K562 (cell line): ENCODE measurements around the gene TNFRSF6B. TPM values are rescaled to one million over a fixed set of nuclear protein-coding genes. Genes with fewer than 3 reads are reported as not detected.

Experiments
- BHLHE40 ChIP-seq: IDR thresholded peaks from 2 replicates; pipeline ENCODE4 v1.6.1; 2011; ENCODE audit warnings: low read length, improper control_type of control experiment
- CBX8 ChIP-seq: fragments of 200-600 bp; sonication (generic); IDR thresholded peaks from 2 replicates; pipeline ENCODE4 v1.6.1; 2012; ENCODE audit warnings: borderline replicate concordance, mixed run types, low read depth, mild to moderate bottlenecking, moderate library complexity, mixed read lengths, low read length, control low read depth, inconsistent platforms; ENCODE audit not compliant: poor library complexity, severe bottlenecking; ENCODE audit errors: extremely low read depth
- DACH1 ChIP-seq: fragments of 450-650 bp; IDR thresholded peaks from 2 replicates; pipeline ENCODE4 v1.6.1; 2018; ENCODE audit not compliant: partially characterized antibody
- MYC ChIP-seq, 2 experiments: fragments of 250-450 bp in 1 of 2; sonication (Bioruptor Pico) in 1 of 2; IDR thresholded peaks; 2 replicates each; pipeline versions ENCODE4 v1.5.1 to v1.6.1; 2012 to 2021; ENCODE audit warnings: low read depth in 2 of 2, borderline replicate concordance in 1 of 2, improper control_type of control experiment in 1 of 2, low read length in 1 of 2, mild to moderate bottlenecking in 1 of 2, moderate library complexity in 1 of 2
- MYNN ChIP-seq, 2 experiments: sonication (generic); formaldehyde crosslinking in 1 of 2; IDR thresholded peaks; 2 replicates each; pipeline versions ENCODE4 v1.5.0 to v1.6.1; 2016 to 2020; ENCODE audit warnings: antibody characterized with exemption in 1 of 2, missing genetic modification reagents in 1 of 2
- PTTG1 ChIP-seq: fragments of 450-650 bp; IDR thresholded peaks from 2 replicates; pipeline ENCODE4 v1.6.1; 2016; ENCODE audit warnings: low read depth, mild to moderate bottlenecking, missing genetic modification characterization, missing compliant biosample characterization
- ZBTB8A ChIP-seq: fragments of 450-650 bp; IDR thresholded peaks from 2 replicates; pipeline ENCODE4 v1.6.1; 2018; ENCODE audit warnings: mild to moderate bottlenecking, moderate library complexity; ENCODE audit not compliant: partially characterized antibody
- ZNF133 ChIP-seq: fragments of 250-450 bp; sonication (Bioruptor Pico); IDR thresholded peaks from 2 replicates; pipeline ENCODE4 v1.4.0; 2020; ENCODE audit warnings: mild to moderate bottlenecking
- ZNF146 ChIP-seq: IDR thresholded peaks from one replicate; pipeline ENCODE4 v1.6.1; 2018; ENCODE audit warnings: missing compliant biosample characterization; ENCODE audit not compliant: unreplicated experiment
- ZNF3 ChIP-seq: fragments of 250-450 bp; sonication (Bioruptor Pico); IDR thresholded peaks from 2 replicates; pipeline ENCODE4 v1.5.0; 2021; ENCODE audit warnings: mild to moderate bottlenecking, moderate library complexity
- polyA plus RNA-seq, 8 experiments: library from polyadenylated mRNA; depleted of rRNA in 4 of 8; stranded (reverse) in 5 of 8; unstranded in 3 of 8; fragments of >200 nt; fragmentation: Nextera tagmentation in 2 of 8; fragmentation: Illumina TruSeq in 1 of 8; extraction: Ambion mirVana in 2 of 8; extraction: Trizol in 1 of 8; gene quantifications; 2 replicates each; pipeline versions ENCODE4 v1.2.1 to v1.2.3, GENCODE V29; 2011 to 2014; ENCODE audit warnings: inconsistent platforms in 1 of 8, missing spikeins in 1 of 8
- total RNA-seq, 7 experiments: library from RNA; depleted of rRNA in 6 of 7; stranded (reverse); fragments of >200 nt in 6 of 7; fragmentation: Illumina TruSeq in 2 of 7; extraction: Trizol in 2 of 7; gene quantifications; 2 replicates each; pipeline versions ENCODE4 v1.2.1 to v1.2.3, GENCODE V29; 2011 to 2021; ENCODE audit warnings: low replicate concordance in 1 of 7
- TF ChIP-seq, protein P1 (sequence below), 2 experiments: fragments of 450-650 bp; IDR thresholded peaks; 2 replicates each; pipeline ENCODE4 v1.6.1; 2016; ENCODE audit warnings: mild to moderate bottlenecking in 2 of 2, borderline replicate concordance in 1 of 2, low read depth in 1 of 2, moderate library complexity in 1 of 2
- TF ChIP-seq, protein P2 (sequence below): fragments of 450-650 bp; IDR thresholded peaks from 2 replicates; pipeline ENCODE4 v1.6.1; 2018; ENCODE audit warnings: mild to moderate bottlenecking, low read depth; ENCODE audit not compliant: partially characterized antibody
- TF ChIP-seq, protein P3 (sequence below): sonication (generic); formaldehyde crosslinking; IDR thresholded peaks from 2 replicates; pipeline ENCODE4 v1.8.0; 2022; ENCODE audit warnings: missing genetic modification reagents, mild to moderate bottlenecking, borderline replicate concordance

The TNFRSF6B gene
- total and polyA plus RNA-seq, 9 of the 15 experiments (the other 6 are each of a cell fraction or from before 2014, with no cell fraction given), result 0.10 to 3.5 (median 0.32) TPM; not detected in 6

DNA sequence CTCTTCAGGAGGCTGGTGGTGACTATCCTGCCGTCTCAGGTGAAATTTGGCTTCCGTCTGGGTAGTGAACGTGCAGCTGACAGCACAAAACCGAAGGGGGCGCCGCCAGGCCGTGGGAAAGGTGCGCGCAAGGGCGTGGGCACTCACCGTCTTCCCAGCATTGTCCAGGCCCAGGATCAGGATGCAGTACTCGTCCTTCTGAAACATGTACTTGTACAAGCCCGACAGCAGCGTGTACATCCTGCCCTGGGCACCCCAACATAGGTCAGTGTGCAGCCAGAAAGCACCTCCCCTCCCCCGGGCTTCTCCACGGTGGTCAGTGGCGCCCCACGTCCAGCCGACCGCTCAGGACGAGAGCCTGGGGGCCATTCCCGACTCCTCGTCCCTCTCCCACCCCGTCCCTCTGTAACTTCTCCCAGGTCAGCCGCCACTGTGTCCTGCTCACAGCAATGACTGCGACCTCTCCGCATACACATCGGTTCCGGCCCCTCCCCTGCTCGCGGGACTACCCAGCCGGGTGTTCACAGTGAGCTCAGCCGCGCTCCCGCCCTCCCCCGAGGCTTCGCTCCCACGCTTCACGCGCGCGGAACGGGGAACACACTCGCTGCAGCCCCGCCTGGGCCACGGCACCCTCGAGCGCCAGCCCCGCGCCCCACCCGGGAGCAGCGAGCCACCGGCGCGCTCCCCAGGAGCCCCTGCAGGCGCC, 10.6 kb downstream of the TNFRSF6B start (continued):
- TF ChIP-seq MYC (IDR thresholded peaks at IDR 0.05; ENCODE audit: low read depth, low read length) (peak; percentile 63), MYC (CRISPR knock-in tag; IDR thresholded peaks at IDR 0.05; ENCODE audit: borderline replicate concordance, low read depth) (no peak), ZBTB8A (no peak), BHLHE40 (peak; percentile 70; the same call in 1 of the 2 replicates), ZNF3 (CRISPR knock-in tag) (no peak), CBX8 (no peak), MYNN (IDR thresholded peaks at IDR 0.05) (no peak; the same call in 1 of the 2 replicates), MYNN (CRISPR knock-in tag; IDR thresholded peaks at IDR 0.05) (no peak), PTTG1 (tag) (no peak), ZNF146 (CRISPR knock-in tag) (no peak), ZNF133 (CRISPR knock-in tag) (no peak), DACH1 (no peak)
- TF ChIP-seq, protein P1, sequence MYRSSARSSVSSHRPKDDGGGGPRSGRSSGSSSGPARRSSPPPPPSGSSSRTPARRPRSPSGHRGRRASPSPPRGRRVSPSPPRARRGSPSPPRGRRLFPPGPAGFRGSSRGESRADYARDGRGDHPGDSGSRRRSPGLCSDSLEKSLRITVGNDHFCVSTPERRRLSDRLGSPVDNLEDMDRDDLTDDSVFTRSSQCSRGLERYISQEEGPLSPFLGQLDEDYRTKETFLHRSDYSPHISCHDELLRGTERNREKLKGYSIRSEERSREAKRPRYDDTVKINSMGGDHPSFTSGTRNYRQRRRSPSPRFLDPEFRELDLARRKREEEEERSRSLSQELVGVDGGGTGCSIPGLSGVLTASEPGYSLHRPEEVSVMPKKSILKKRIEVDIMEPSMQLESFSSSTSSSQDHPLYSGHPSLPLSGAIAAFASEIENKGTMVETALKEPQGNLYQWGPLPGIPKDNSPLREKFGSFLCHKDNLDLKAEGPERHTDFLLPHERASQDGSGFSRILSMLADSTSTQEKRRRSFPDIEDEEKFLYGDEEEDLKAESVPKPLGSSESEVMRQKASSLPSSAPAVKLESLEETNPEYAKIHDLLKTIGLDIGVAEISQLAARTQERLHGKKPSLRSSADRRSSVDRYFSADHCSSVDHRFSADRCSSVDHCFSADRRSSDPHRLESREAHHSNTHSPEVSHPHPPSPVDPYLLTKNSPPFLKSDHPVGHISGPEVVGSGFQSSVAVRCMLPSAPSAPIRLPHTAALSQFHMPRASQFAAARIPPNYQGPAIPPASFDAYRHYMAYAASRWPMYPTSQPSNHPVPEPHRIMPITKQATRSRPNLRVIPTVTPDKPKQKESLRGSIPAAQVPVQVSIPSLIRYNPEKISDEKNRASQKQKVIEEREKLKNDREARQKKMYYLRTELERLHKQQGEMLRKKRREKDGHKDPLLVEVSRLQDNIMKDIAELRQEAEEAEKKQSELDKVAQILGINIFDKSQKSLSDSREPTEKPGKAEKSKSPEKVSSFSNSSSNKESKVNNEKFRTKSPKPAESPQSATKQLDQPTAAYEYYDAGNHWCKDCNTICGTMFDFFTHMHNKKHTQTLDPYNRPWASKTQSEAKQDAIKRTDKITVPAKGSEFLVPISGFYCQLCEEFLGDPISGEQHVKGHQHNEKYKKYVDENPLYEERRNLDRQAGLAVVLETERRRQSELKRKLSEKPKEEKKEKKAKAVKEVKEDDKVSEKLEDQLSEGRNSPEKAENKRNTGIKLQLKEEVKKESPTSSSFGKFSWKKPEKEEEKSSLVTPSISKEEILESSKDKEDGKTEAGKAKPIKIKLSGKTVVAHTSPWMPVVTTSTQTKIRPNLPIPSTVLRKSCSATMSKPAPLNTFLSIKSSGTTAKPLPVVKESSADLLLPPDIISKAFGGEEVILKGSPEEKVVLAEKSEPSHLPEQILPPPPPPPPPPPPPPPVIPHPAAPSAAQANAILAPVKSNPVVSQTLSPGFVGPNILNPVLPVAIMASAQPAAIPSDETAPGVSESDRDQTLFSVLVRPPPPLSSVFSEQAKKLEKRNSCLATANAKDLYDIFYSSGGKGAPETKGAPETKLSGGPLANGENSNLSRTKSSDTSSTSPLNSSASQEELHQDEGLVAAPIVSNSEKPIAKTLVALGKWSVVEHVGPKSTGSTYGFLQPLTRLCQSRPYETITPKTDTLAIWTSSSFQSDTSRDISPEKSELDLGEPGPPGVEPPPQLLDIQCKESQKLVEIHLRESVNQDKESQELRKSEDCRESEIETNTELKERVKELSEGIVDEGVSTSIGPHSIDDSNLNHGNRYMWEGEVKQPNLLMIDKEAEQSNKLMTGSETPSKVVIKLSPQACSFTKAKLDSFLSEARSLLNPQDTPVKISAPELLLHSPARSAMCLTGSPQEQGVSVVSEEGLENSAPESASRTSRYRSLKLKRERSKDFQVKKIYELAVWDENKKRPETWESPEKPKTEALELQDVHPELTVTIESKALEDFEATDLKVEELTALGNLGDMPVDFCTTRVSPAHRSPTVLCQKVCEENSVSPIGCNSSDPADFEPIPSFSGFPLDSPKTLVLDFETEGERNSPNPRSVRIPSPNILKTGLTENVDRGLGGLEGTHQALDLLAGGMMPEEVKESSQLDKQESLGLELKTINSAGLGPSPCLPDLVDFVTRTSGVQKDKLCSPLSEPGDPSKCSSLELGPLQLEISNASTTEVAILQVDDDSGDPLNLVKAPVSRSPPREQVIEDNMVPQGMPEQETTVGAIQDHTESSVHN (IDR thresholded peaks at IDR 0.05; ENCODE audit: borderline replicate concordance in 1 of 2, low read depth in 1 of 2), result no peak
- TF ChIP-seq, protein P2, sequence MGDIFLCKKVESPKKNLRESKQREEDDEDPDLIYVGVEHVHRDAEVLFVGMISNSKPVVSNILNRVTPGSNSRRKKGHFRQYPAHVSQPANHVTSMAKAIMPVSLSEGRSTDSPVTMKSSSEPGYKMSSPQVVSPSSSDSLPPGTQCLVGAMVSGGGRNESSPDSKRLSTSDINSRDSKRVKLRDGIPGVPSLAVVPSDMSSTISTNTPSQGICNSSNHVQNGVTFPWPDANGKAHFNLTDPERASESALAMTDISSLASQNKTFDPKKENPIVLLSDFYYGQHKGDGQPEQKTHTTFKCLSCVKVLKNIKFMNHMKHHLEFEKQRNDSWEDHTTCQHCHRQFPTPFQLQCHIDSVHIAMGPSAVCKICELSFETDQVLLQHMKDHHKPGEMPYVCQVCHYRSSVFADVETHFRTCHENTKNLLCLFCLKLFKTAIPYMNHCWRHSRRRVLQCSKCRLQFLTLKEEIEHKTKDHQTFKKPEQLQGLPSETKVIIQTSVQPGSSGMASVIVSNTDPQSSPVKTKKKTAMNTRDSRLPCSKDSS, result no peak
- TF ChIP-seq, protein P3, sequence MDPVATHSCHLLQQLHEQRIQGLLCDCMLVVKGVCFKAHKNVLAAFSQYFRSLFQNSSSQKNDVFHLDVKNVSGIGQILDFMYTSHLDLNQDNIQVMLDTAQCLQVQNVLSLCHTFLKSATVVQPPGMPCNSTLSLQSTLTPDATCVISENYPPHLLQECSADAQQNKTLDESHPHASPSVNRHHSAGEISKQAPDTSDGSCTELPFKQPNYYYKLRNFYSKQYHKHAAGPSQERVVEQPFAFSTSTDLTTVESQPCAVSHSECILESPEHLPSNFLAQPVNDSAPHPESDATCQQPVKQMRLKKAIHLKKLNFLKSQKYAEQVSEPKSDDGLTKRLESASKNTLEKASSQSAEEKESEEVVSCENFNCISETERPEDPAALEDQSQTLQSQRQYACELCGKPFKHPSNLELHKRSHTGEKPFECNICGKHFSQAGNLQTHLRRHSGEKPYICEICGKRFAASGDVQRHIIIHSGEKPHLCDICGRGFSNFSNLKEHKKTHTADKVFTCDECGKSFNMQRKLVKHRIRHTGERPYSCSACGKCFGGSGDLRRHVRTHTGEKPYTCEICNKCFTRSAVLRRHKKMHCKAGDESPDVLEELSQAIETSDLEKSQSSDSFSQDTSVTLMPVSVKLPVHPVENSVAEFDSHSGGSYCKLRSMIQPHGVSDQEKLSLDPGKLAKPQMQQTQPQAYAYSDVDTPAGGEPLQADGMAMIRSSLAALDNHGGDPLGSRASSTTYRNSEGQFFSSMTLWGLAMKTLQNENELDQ, result no peak
